ENCODE measurements around the gene CTNNA2.
"Not testable (repeated sequence)": the region's sequence is repeated elsewhere in the genome, so short reads cannot be mapped to it uniquely, and the experiment has no call there.

CTNNA2 gene

GRCh38 chr2:80042635-80043034 lies 529.8 kb downstream of the CTNNA2 start:
- DNase-seq, result no peak

GRCh38 chr2:80048296-80048695 lies 535.4 kb downstream of the CTNNA2 start:
- no peak for DNase-seq

DNA sequence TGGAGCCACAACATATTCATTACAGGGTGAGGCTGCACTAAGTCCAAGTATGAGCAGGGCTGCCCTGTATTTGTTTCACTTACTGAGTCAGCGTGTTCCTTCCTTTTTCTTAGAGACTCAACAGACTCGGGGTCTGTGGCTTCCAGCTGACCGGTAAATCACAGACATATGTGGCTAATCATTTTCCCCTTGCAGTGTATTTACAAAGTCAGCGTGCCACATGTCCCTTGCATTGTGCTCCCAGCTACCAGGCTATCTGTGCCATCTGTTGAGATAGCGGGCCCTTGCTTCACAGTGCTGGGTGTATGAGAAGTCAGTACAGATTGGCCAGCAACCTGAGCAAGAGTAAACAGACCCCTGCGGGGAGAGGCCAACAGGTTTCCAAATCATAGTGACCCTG lies 537.4 kb downstream of the CTNNA2 start:
- DNase-seq, result no peak

GRCh38 chr2:80053522-80054345 lies 540.9 kb downstream of the CTNNA2 start:
- no peak for DNase-seq

DNA sequence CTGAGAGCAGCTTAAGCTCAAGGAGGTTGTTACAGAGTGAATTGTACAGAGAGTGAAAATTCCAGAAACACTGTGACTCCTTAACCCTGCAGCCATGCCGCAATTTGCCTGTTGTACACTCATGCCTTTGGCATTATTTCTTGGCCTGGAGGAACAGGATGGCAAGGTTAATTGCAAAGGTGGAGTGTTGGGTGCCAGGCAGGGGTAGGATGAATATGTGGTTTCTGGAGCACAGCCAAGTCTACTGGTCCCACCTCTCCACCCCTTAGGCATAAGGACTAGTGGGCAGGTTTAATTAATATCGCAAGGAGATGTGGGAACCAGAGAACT lies 541.5 kb downstream of the CTNNA2 start:
- no peak for DNase-seq

DNA sequence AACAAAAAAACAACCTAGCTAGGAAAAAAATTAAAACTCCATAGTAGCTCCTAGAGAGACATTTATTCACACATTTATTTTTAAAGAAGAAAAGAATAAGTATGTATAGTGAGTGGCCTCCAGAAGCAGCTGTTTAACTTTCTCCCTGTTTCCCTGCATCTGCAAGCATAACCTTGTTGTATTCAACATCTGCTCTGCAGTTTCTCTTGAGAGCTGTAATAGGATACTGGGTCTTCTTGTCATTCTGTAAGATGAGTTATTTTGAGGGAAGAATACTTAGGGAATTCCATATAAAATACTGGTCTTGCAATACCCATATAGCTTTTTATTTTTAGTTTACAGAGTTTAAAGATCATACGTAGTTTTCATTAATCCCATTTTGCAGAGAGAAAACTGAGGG lies 545.1 kb downstream of the CTNNA2 start:
- no peak for DNase-seq

- no peak for DNase-seq
Measured at GRCh38 chr2:80058562-80058961, 545.7 kb downstream of the CTNNA2 start.

GRCh38 chr2:80059447-80059846 lies 546.6 kb downstream of the CTNNA2 start:
- no peak for DNase-seq

DNA sequence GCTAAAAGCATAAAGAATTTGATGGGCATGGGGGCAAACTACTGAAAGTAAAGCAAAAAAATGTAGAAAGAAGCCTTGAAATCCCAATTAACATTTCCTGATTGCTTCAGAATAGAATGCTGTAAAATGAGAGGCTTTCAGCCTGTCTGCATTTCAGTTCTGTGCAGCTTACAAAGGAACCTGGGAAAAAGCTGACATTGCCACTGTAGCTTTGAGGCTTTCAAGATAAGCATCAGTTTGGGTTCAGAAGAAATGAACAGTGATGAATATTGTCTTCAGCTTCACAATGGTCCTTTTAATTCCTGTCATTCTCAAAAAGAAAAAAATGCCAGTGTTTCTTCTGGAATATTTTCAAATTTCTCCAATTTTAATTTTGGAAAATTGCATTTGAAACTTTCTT lies 549.0 kb downstream of the CTNNA2 start:
- DNase-seq, result no peak

- DNase-seq, result no peak
Measured at GRCh38 chr2:80062298-80062697, 549.4 kb downstream of the CTNNA2 start.

- peak; percentile 87 for DNase-seq
Measured at GRCh38 chr2:80068038-80068731, 555.3 kb downstream of the CTNNA2 start.

DNA sequence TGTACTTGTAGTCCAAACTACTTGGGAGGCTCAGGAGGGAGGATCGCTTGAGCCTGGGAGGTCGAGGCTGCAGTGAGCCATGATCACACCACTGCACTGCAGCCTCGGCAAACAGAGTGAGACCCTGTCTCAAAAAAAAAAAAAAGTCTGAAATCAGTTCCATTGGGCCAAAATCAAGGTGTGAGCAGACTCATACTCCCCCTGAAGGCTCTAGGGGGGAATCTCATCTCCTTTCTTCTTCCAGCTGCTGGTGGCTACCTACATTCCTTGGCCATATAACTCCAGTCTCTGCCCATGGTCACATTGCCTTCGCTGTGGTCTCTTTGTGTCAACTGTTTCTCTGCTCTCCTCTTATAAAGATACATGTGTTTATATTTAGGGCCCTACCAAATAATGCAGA lies 557.7 kb downstream of the CTNNA2 start:
- no peak for DNase-seq

DNA sequence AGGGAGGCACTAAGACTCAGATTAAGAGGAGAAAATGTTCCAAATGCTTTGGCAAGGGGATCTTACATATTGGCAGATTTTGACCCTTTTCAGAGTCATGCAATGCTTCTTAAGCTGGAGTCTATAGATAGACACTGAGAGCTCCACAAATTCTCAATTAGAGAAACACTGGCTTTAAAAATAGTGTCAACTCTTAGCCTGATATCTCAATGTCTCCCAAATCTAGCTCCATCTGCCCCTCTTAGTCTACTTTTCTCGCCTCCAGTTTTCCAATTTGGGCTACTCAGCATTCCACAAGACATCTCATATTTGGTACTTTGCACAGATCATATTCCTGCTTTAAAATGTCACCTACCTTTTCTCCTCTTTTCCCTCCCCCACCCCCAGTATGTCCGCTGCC lies 559.1 kb downstream of the CTNNA2 start:
- no peak for DNase-seq

DNA sequence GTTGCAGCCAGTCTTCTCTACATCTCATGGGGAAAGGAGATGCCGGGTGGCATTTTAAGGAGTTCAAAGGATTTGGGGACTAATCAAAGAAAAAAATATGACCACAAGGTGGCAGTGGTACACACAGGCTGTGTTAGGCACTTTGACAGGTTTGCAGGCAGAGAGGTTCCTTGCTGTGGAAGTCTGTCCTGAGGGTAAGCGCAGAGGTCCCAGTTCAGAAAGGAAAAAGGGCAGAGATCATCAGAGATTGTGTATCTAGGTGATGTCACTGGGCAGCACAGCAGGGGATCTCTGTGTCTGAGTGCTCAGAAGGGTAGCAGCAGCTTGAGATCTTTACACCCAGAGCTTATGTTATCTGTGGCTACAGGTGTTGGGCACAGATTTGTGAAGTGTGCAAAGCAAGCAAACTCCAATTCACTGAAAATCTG lies 560.3 kb downstream of the CTNNA2 start:
- DNase-seq, result no peak

GRCh38 chr2:80074321-80075070 lies 561.6 kb downstream of the CTNNA2 start:
- no peak for DNase-seq

- DNase-seq, result no peak
Measured at GRCh38 chr2:80075719-80076118, 562.9 kb downstream of the CTNNA2 start.

GRCh38 chr2:80078290-80079036 lies 565.6 kb downstream of the CTNNA2 start:
- no peak for DNase-seq

DNA sequence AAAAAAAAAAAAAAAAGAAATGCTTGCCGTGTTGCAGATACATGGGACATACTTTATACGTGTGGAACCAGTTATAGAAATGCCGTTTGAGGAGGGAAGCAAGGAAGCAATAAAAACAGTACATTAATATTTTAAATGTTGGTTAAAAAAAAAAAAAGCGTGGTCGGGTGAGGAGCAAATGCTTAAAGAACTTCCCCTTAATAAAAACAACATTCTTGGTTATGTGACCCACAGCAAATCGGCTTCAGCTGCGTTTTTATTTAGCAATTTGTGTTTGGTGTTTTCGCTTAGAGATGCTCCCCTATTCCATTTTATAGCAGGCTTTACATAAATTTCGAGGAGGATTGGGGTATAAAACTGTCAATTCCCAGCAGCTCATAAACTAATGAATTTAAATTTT lies 568.1 kb downstream of the CTNNA2 start:
- no peak for DNase-seq

DNA sequence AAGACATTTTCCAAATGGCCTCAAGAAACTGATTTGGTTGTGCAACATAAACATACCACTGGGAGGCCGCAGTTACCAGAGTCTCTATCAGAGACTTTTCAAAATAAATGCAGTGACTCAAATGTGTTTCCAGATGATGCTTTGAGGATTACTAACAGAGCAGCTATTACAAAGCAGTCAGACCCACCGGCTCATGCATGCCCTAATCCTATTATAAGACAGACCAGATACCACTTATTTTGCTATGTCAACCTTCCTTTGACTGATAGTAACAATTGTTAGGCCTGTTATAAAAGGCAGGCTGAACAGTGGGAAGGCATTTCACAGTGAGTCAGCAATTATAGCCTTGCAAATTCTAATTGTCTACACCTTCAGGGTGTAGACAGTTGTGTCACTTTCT lies 574.0 kb downstream of the CTNNA2 start:
- no peak for DNase-seq

GRCh38 chr2:80091237-80091636 lies 578.4 kb downstream of the CTNNA2 start:
- no peak for DNase-seq

- no peak for DNase-seq
Measured at GRCh38 chr2:80092474-80092873, 579.6 kb downstream of the CTNNA2 start.

DNA sequence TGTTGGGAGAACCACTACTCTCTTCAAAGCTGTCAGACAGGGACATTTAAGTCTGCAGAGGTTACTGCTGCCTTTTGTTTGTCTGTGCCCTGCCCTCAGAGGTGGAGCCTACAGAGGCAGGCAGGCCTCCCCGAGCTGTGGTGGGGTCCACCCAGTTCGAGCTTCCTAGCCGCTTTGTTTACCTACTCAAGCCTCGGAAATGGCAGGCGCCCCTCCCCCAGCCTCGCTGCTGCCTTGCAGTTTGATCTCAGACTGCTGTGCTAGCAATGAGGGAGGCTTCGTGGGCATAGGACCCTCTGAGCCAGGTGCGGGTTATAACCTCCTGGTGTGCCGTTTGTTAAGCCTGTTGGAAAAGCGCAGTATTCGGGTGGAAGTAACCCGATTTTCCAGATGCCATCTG lies 585.7 kb downstream of the CTNNA2 start:
- DNase-seq, result not testable (repeated sequence)

GRCh38 chr2:80102026-80102425 lies 589.2 kb downstream of the CTNNA2 start:
- no peak for DNase-seq

Data from NCI-H187 treated with DMSO at 0.1 percent for 48 hours (cell line).